GM21423 (cell line): ENCODE data around the gene AP2S1.
"Not testable (repeated sequence)": the region's sequence is repeated elsewhere in the genome, so short reads cannot be mapped to it uniquely, and the experiment has no call there.

ENCODE experiments used
- ATAC-seq: cut with Tn5 transposase; IDR thresholded peaks from one replicate; pipeline ENCODE4 v1.9.1; 2021; ENCODE audit warnings: mild to moderate bottlenecking, moderate library complexity; ENCODE audit not compliant: unreplicated experiment

Gene AP2S1

DNA sequence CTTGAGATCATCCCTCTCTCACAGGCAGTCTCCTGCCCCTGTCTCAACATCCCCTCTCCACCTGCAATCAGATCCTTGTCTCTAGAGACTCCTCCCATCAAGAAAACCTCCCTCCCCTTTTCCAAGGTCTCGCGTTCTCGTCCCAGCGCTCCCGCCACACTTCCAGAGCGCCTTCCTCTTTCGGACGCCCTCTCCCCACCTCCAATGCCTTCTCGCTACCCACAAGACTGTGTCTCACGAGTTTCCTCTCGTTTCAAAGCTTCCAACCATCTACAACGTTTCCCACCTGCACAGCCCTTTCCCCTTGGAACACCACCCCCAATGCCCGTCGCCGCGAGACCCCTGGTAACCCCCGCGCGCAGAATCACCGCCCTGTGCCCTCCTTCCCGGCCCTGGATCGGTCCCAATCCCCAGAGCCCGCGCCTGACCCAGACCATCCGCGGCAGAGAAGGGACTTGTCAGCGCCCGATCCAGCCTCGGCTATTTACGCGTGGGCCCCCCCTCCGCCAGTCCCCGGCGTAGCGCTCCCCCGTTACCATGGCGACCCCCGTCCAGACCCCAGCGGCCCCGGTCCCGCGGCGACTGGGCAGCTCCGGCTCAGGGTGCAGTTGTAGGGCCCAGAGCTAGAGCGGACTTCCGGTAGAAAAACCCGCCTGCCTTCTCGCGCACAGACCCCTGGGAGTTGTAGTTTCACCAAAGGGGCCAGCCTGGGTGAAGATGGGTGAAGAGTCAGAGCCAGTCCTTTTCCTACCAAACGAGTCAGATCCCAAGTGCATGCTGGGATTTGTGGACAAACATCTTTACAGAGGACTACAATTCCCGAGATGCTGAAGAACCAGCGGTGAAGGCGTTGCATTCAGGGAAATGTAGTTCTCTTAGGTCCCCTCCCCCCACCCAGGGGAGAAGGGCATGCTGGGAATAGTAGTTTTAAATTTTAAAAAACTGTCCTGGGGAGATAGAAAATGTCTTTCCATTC is at the start of gene AP2S1:
TSS of gene AP2S1 (minus strand) at position 619 of the 976 bp plus-strand sequence. CDS start at position 539, 80 bp downstream.
- peak; percentile 93 for ATAC-seq

DNA sequence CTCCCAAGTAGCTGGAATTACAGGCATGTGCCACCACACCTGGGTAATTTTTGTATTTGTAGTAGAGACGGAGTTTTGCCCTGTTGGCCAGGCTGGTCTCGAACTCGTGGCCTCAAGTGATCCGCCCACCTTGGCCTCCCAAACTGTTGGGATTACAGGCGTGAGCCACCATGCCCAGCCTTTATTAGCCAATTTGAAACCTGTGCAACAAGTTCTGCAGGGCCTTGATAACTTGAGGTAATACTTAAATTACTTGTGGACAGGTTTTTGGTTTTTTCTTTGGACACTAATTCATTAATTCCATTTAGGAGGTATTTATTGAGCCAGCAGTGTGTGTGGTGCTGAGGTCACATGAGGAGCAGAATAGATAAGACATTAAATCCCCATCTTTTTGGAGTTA is 49.7 kb upstream of the AP2S1 start:
- ATAC-seq = no peak

DNA sequence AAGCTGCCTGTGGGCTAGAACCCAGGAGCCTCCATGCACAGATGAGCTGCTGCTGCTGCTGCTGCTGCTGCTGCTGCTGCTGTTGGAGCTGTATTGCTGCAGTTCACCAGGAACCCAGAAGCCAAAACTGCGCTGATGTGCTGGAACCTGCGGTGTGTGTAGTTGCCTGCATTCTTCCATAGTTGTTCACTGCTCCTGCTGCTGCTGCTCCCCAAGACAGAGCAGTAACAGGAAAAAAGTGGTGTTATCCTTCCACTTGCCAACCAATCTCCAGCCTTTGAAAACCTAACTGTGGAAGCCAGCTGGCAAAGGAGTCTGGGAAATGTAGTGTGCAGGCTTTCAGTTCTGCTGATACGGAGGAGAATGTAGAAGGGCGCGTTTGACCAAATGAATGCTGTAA is 48.1 kb upstream of the AP2S1 start:
- ATAC-seq = no peak

DNA sequence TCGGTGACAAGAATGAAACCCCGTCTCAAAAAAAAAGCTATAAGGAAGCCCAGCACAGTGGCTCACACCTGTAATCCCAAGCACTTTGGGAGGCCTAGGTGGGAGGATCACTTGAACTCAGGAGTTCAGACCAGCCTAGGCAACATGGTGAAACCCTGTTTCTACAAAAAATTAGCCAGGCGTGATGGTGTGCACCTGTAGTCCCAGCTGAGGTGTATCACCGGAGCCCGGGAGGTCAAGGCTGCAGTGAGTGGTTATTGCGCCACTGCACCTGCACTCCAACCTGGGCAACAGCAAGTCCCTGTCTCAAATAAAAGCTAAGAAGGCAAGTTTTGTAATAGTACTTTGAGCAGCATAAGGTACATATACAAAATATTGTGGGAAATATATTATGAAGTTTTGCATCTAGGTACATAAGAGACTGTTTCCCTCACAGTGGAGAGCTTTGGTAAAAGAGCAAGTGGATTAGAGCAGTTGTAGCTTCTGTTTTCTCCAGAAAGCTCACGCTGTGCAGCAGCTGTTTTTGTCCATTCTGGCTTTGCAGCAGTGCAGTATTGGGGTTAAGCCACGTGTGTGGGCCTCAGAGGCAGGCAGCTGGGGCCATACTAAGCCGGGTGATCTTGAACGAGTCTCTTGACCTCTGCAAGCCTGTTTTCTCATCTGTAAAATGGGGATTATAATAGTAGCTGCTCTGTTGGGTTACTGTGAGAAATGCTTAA is 45.6 kb upstream of the AP2S1 start:
- ATAC-seq = no peak

DNA sequence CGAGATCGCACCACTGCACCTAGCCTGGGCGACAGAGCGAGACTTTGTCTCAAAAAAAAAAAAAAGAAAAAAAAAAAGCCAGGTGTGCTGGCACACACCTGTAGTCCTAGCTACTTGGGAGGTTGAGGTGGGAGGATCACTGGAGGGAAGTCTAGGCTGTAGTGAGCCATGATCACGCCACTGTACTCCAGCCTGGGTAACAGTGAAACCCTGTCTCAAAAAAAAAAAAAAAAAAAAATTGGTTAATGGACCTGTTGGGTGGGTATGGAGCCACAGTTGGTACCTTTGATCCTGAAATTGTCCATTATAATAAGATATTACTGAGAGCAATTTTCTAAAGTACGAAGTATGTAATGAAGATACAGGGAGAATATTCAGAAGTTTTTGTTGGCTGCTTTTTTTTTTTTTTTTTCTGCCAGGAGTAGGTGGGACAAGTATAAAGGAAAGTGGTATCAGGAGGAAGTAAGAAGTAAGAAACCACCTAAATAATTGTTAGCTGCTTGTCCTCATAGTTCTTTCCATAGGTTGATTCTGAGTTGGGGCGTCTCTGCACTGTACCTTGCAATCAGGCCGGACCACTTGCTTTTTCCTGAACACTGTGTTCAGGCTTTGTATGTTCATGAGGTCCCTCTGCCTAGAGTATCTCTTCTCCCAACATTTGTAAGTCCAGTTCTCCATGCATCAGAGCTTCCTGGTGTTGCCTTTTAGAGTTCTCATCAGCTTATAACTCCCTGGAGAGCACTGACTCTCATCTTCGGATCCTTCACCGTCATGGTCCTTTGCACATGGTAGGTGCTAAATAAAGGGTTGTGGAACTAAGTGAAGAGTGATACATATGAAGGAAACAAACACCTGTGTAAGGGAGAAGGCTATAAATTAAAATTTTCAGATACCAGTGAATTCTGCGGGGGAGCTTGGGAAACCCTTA is 41.9 kb upstream of the AP2S1 start:
- no peak for ATAC-seq

DNA sequence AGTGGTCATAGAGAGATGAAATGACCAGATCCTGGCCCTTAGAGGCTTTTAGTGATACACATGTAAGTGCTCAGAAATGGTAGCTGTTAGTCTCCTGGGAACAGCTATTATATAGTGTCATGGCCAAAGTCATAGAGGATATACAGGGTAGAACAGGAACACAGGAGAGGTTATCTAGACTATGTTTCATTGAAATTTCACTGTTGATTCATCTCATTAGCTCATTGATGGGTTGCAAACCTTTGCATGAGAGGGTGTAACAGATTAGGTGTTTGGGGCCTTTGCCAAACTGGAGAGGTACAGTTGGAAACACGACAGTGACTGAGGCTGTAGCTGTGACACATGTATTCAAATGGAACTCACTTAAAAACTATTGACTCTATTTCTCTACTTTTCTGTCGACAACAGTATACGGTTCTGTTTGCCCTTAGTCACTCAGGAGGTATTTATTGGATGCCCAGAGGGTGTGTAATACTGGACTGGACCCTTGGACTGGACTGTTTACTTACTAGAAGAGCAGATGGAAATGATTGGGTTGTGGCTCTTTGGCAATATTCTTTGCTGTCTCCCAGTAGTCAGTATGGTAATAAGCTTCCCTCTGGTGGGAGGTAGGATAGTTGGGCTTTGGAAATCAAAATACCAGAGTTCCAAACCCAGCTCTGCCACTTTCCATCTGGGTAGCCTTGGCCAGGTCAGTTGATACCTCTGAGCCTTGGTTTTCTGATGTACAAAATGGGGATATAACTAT is 40.0 kb upstream of the AP2S1 start:
- ATAC-seq = no peak

DNA sequence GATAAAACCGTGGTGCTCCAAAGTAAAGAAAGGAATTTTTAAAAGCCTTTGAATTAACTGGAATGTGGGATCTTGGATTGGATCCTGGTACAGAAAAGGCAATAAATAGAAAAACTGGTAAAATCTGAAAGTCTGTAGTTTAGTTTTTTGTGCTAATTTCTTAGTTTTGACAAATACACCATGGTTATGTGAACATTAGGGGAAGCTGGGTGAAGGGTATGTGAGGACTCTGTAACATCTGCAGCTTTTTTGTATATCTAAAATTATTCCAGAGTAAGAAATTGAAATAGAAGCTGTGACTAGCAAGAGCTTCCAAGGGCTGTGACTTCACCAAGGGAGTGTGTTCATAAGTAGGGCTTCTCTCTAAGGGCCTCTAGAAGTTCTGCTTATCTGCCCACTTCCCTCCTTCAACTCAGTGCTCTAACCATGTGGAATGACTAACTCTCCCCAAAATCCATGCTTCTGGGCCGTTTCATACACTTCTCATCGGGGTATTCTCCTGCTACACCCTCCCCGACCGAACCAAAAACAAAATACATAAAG is 36.7 kb upstream of the AP2S1 start:
- no peak for ATAC-seq

DNA sequence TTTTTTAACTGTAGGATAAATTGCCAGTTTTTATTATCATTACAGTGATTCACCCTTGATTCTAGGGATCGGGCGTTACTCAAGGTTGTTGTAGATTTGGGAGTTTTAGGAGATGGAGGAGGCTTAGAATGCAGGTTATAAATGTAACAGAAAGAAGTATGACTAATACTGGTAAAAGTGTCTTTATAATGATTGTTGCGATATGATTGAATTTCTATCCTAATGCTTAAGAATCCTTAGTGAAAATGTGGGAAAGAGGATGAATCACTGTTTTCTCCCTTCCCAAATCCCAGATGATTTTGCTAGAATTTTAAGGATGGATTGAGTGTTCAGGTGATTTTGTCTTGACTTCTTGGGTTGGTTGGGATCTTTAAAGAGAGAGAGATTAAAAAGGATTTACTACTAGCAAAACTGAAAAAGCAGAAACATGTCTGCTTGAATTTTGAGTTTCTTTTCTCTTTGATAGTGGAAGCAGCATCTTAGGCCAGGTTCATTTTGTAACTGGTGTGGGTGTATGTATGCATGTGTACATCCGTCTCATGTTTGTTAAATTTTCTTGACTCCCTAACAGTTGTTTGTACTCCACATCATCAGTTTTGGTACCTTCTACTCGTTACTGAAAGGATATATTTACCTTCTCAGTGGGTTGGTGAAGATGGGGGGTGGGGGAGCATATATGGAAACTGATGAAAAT is 36.0 kb upstream of the AP2S1 start:
- ATAC-seq = no peak

DNA sequence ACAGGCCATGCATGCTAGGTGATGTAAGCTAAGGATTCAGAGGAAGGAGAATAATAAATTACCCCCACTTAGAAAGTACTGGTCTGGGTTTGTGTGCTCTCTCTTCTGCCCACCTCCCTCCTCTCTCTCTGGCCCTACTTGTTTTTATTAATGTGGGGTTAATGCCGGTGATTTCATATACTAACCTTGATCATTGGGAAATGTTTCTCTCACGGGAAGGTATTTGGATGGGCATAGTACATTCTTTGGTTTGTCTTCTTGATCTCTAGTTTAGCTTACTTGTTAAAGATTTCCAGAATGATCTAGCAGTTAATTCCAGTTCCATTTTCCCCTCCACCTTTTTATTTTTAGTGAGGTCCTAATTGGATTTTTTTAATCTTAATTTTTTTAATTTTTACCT is 34.8 kb upstream of the AP2S1 start:
- ATAC-seq = no peak

DNA sequence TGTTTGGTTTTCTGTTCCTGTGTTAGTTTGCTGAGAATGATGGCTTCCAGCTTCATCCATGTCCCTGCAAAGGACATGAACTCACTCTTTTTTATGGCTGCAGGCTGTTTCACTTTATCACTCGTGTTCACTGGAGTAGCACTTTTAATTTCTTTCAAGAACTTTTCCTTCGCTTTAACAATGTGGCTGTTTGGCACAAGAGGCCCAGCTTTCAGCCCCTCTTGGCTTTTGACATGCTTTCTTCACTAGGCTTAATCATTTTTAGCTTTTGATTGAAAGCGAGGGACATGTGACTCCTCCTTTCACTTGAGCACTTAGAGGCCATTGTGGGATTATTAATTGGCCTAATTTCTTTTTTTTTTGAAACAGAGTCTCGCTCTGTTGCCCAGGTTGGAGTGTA is 32.1 kb upstream of the AP2S1 start:
- ATAC-seq = not testable (repeated sequence)

DNA sequence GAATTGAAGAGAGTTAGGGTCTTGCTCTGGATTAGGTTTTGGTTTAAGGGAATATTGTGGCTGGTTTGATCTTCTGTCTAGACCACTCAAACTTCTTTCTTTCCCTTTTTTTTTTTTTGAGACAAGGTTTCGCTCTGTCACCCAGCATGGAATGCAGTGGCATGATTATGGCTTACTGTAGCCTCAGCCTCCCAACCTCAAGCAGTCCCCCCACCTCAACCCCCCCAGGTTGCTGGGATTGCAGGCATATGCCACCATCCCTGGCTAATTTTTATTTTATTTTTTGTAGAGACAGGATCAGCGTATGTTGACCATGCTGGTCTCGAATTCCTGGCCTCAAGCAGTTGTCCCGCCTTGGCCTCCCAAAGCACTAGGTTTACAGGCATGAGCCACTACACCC is 31.4 kb upstream of the AP2S1 start:
- no peak for ATAC-seq

DNA sequence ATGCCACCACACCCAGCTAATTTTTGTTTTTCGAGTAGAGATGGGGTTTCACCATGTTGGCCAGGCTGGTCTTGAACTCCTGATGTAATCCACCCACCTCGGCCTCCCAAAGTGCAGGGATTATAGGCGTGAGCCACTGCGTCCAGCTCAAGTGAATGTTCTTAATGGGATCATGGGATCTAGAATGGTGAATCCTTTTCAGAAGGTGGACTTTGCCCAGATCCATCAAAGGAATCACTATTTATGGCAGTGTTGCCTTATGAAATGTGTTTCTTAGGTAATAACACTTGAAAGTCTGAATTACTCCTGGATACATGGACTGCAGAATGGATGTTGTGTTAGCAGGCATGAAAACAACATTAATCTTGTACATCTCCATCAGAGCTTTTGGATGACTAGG is 30.4 kb upstream of the AP2S1 start:
- ATAC-seq = no peak

DNA sequence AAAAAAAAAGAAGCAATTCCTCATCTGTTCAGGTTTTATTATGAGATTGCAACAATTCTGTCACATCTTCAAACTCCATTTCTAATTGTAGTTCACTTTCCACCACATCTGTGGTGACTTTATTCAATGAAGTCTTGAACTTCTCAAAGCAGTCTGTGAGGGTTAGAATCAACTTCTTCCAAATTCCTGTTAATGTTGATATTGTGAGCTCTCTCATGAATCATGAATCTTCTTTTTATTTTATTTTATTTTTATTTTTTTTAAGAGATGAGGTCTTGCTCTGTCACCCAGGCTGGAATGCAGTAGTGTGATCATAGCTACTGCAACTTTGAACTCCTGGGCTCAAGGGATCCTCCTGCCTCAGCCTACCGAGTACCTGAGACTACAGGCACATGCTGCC is 29.8 kb upstream of the AP2S1 start:
- no peak for ATAC-seq

DNA sequence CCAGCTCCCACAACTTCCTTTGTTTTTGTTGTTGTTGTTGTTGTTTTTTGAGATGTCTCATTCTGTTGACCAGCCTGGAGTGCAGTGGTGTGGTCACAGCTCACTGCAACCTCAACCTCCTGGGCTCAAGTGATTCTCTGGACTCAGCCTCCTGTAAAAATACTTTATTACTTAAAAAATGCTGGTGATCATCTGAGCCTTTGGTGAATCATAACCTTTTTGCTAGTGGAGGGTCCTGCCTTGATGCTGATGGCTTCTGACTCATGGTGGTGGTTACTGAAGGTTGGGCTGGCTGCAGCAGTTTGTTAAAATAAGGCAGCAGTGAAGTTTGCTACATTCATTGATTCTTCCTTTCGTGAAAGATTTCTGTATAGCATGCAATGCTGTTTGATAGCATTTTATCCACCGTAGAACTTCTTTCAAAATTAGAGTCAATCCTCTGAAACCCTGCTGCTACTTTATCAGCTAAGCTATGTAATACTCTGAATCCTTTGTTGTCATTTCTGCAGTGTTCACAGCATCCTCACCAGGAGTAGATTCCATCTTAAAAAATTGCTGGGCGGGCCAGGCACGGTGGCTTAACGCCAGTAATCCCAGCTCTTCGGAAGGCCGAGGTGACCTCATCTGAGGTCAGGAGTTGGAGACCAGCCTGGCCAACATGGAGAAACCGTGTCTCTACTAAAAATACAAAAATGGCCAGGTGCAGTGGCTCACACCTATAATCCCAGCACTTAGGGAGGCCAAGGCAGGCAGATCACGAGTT is 28.1 kb upstream of the AP2S1 start:
- no peak for ATAC-seq

DNA sequence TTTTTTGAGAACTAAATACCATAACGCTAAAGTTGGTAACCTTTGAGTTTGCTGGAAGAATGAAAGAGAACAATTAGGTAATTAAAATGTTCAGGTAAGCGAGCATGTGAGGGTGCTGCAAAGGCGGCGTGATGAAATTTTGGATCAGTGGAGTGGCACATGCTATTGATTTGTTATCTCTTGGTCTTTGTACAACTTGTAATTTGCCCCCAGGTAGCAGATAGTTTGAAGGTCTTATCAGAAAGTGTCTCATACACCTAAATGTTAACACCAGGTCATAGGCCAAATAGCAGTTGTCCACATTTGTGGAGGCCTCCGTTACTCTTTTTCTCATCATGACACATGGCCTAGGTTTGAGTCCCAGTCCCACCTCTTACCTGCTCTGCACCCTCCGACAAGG is 25.0 kb upstream of the AP2S1 start:
- ATAC-seq = no peak

DNA sequence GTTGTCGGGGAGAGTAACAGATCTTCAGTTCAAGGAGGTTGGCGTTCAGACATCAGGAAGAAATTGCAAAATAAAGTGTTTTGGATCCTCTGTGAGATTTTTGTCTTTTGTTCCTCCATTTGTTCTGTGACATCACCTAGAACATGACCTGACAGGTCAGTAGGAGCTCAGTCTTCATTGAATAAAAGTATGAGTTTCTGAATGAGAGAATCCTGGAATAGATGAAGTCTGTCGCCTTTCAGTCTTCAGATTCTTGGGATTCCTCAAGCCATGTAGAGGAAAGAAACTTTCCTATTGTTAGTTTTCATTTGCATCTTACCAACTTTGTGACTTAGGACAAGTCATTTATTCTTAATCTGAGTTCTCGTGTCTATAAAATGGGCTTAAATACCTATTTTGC is 24.6 kb upstream of the AP2S1 start:
- ATAC-seq = no peak

DNA sequence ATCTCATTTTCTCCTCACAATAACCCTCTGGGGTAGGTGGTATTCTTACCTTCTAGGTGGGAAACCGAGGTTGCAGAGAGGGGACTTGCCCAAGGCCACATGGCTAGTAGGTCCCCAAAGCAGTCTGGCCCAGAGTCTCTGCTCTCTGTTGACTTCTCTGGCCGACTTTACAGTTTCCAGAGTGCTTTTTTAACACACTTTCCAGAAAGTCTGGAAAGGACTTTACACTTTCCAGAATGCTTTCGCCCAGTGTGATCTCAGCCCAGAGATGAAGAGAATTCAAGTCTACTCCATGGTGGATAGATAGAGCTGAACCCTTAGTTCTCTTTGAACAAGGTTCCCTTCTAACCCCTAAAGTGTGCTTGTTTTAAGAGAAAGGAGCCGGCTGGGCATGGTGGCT is 22.3 kb upstream of the AP2S1 start:
- no peak for ATAC-seq

DNA sequence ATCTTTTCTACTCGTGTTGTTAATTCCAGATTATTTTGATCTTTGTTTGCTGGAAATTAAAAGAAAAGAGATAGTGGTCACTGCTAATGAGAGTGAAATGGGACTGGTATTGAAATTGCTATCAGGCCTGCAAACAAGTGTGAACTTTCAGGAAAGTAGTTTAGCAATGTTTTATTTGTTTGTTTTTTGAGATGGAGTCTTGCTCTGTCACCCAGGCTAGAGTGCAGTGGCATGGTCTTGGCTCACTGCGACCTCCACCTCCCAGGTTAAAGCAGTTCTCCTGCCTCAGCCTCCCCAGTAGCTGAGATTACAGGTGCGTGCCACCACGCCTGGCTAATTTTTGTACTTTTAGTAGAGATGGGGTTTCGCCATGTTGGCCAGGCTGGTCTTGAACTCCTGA is 20.5 kb upstream of the AP2S1 start:
- ATAC-seq = not testable (repeated sequence)
